ENCODE results near the gene NUP58.
"Not testable (repeated sequence)": the region's sequence is repeated elsewhere in the genome, so short reads cannot be mapped to it uniquely, and the experiment has no call there.

NUP58 gene

DNA sequence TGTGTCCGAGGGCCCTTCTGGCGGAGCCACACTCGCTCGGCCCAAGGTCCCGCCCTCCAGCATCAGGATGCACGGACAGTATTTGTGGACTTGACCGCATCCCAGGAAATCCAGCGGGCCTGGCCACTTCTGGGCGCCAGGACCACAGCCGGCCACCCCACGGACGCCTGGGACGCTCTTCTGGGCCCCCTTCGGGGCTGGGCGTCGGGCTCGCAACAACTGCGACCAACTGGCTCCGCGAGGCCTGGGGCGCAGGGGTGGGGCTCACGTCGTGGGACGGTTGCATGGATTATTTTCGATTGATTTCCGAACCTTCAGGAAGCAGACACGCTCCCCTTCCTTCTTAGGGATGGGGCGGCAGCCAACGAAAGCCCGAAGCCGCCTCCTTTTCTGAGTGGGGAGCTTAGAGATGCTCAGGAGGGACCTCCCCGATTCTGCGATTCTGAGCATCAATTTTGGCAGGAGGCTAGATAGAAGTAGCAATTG is 521 bp upstream of the NUP58 start:
- Histone ChIP-seq H3K4me3 (peak overlapping the region; percentile 92), H3K27ac (peak overlapping the region; percentile 90 to 96)
- DNase-seq (ENCODE audit: low spot score), result no peak
- TF ChIP-seq CTCF (IDR thresholded peaks at IDR 0.05), result no peak

- DNase-seq (ENCODE audit: low spot score), result no peak
- peak overlapping the region; percentile 90 to 96 for H3K27ac ChIP-seq
- TF ChIP-seq CTCF (IDR thresholded peaks at IDR 0.05), result no peak
- peak overlapping the region; percentile 92 for H3K4me3 ChIP-seq
Measured at GRCh38 chr13:25302121-25302520, 696 bp downstream of the NUP58 start.

DNA sequence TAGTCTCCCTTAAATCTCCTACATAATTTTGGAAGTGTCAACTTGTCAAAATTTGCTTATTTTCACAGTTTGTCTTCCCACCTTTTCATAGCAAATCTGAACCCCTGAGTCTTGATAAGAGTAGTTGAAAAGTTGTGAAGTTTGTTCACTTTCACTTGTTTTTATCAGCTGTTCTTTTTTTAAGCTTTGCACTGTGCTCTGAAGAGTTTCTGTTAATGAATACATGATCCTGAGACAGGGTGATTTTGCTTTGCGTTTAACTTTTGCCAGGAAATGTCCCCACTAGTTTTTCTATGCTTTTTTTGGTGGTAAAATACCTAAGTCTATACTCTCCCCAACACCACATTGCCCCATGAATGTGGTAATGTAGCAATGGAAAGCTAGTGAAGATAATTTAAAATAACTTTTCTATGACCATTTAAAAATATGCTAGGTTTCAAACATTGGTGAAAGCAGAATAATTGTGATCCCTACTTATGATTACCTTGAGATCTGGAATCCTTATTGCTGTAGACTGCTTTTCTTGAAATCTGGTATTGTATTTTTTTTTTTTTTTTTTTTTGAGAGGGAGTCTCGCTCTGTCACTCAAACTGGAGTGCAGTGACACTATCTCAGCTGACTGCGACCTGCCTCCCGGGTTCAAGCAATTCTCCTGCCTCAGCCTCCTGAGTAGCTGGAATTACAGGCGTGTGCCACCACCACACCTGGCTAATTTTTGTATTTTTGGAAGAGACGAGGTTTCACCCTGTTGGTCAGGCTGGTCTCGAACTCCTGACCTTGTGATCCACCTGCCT is 5.4 kb downstream of the NUP58 start:
- no peak for DNase-seq (ENCODE audit: low spot score)
- no peak overlapping the region for H3K27ac ChIP-seq
- H3K4me3 ChIP-seq, result no peak overlapping the region
- no peak for TF ChIP-seq CTCF (IDR thresholded peaks at IDR 0.05)

- no peak for DNase-seq (ENCODE audit: low spot score)
- no peak for TF ChIP-seq CTCF (IDR thresholded peaks at IDR 0.05)
Measured at GRCh38 chr13:25310891-25311290, 9.5 kb downstream of the NUP58 start.

GRCh38 chr13:25318946-25319345 is 17.5 kb downstream of the NUP58 start:
- H3K4me3 ChIP-seq; H3K27ac ChIP-seq; DNase-seq (ENCODE audit: low spot score): not testable (repeated sequence)

More at GRCh38 chr13:25310891-25311290, 9.5 kb downstream of the NUP58 start:
- Histone ChIP-seq H3K27ac (no peak overlapping the region), H3K4me3 (no peak overlapping the region)

DNA sequence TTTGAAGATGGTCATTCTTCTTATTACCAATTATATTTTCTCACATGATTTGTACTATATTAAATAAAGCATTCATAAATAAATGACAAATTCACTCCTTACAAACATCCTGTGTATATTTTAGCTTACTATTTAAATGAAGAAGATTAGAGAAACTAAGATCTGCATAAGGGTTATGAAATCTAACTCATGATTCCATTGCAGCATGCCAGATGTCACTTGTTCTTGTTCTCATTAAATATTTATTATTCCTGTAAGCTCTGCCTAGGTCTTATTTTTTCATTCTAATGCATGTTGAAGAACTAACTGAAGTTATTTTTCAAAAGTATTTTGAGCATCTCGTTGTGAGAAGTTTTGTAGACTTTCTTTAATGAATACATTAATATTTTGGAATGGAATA is 18.3 kb downstream of the NUP58 start:
- Histone ChIP-seq H3K27ac (no peak overlapping the region), H3K4me3 (no peak overlapping the region)
- DNase-seq (ENCODE audit: low spot score), result no peak
- TF ChIP-seq CTCF (IDR thresholded peaks at IDR 0.05), result no peak

DNA sequence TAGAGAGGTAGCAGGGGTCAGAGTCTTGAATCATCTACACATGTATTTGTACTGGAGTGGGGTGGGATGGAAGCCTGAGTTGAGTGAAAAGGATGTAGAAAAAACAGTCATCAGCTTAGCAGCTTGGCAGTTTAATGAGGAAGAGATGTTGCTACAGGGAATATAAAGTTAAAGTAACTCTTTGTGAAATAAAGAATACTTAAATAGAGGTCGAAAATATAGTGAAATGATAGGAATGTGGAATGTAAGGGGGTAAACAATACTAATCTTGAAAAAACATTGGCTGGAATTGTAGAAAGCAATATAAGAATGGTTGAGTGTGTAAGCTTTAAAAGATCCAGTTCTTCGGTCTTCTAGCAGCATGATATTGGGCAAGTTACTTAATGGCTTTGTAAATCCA is 22.7 kb downstream of the NUP58 start:
- no peak for DNase-seq (ENCODE audit: low spot score)
- Histone ChIP-seq H3K4me3 (no peak overlapping the region), H3K27ac (no peak overlapping the region)
- no peak for TF ChIP-seq CTCF (IDR thresholded peaks at IDR 0.05)
